AG04450 (cell line): Measurements from ENCODE around the gene ZNF195. TPM values are rescaled to one million over a fixed set of nuclear protein-coding genes. Genes with fewer than 3 reads are reported as not detected.

Source experiments
- CTCF ChIA-PET: fragments of 300-600, 350-600 bp; formaldehyde crosslinking; extraction: SDS; loops from one replicate; lab custom pipeline; 2022; ENCODE audit warnings: antibody characterized with exemption, inconsistent platforms; lab: Charles Lee
- POLR2A ChIA-PET: fragments of 350-600 bp; formaldehyde crosslinking; extraction: SDS; loops from one replicate; lab custom pipeline; 2021; ENCODE audit warnings: antibody characterized with exemption, inconsistent platforms; lab: Yijun Ruan, JAX
- DNase-seq: peaks from one replicate; pipeline ENCODE4 v3.0.0-alpha.2; 2011; ENCODE audit warnings: low read depth, low spot score
- H3K27ac ChIP-seq: one replicate; pipeline ENCODE4 v1.5.1; 2012; ENCODE audit warnings: low read depth, low read length, control low read depth
- H3K27me3 ChIP-seq: one replicate; pipeline ENCODE4 v1.6.0; 2012; ENCODE audit warnings: low read length; ENCODE audit not compliant: control insufficient read depth, insufficient read depth
- H3K4me3 ChIP-seq: 2 replicates; pipeline ENCODE4 v1.5.1; 2011; ENCODE audit warnings: mild to moderate bottlenecking, low read depth, low read length, control low read depth
- H3K9me3 ChIP-seq: 2 replicates; pipeline ENCODE4 v1.5.1; 2012; ENCODE audit warnings: low read length; ENCODE audit not compliant: control insufficient read depth, insufficient read depth
- CTCF ChIP-seq: IDR thresholded peaks from 2 replicates; pipeline ENCODE4 v1.5.1; 2011; ENCODE audit warnings: low read depth, low read length, control low read depth, inconsistent platforms
- polyA plus RNA-seq: library from polyadenylated mRNA; depleted of rRNA; stranded (reverse); fragments of >200 nt; gene quantifications from 2 replicates; pipeline ENCODE4 v1.2.3, GENCODE V29; 2011

The ZNF195 gene
- polyA plus RNA-seq, 1 experiment, result 14.5 TPM

- ChIA-PET CTCF (interaction anchor here (0.8 kb wide), 1 partner anchor 26 kb away, joined by 5 read pairs; no protein-coding TSS in a partner anchor), POLR2A (no interaction called here)
- Histone ChIP-seq H3K27me3 (peaks cover 6% of the 10 kb centered on the region), H3K27ac (no peak overlapping the region), H3K9me3 (peaks cover 11% of the 10 kb centered on the region), H3K4me3 (no peak overlapping the region)
- DNase-seq, result no peak
- no peak for TF ChIP-seq CTCF
Observed at GRCh38 chr11:3382613-3383285, 3.8 kb upstream of the ZNF195 start.

- H3K4me3 ChIP-seq, result no peak overlapping the region
- TF ChIP-seq CTCF, result no peak
- POLR2A ChIA-PET, result no interaction called here
- DNase-seq, result no peak
- peaks cover 5% of the 10 kb centered on the region for H3K9me3 ChIP-seq
- CTCF ChIA-PET, result interaction anchor here (3.3 kb wide), 1 partner anchor 27 kb away, joined by 10 read pairs; no protein-coding TSS in a partner anchor
- no peak overlapping the region for H3K27ac ChIP-seq
- peaks cover 6% of the 10 kb centered on the region for H3K27me3 ChIP-seq
Observed at GRCh38 chr11:3381794-3382193, 2.8 kb upstream of the ZNF195 start.

GRCh38 chr11:3380706-3381545 is 2.0 kb upstream of the ZNF195 start:
- DNase-seq, result no peak
- POLR2A ChIA-PET, result no interaction called here
- no peak overlapping the region for H3K27ac ChIP-seq
- no peak for TF ChIP-seq CTCF
- peaks cover 6% of the 10 kb centered on the region for H3K27me3 ChIP-seq
- H3K9me3 ChIP-seq, result peaks cover 4% of the 10 kb centered on the region
- CTCF ChIA-PET, result interaction anchor here (3.3 kb wide), 1 partner anchor 28 kb away, joined by 10 read pairs; no protein-coding TSS in a partner anchor
- no peak overlapping the region for H3K4me3 ChIP-seq

GRCh38 chr11:3375552-3375951 is 3.4 kb downstream of the ZNF195 start:
- POLR2A ChIA-PET, result no interaction called here
- DNase-seq, result no peak
- Histone ChIP-seq H3K27me3 (no peaks in the 10 kb centered on the region), H3K27ac (no peak overlapping the region), H3K9me3 (peaks cover 30% of the 10 kb centered on the region), H3K4me3 (no peak overlapping the region)
- CTCF ChIA-PET, result no interaction called here
- no peak for TF ChIP-seq CTCF
